ENCODE results near the gene KMT2B. TPM values are rescaled to one million over a fixed set of nuclear protein-coding genes. Genes with fewer than 3 reads are reported as not detected.

Gene KMT2B
- total RNA-seq, 1 donor from 2014 or later, result 26.3 TPM

DNA sequence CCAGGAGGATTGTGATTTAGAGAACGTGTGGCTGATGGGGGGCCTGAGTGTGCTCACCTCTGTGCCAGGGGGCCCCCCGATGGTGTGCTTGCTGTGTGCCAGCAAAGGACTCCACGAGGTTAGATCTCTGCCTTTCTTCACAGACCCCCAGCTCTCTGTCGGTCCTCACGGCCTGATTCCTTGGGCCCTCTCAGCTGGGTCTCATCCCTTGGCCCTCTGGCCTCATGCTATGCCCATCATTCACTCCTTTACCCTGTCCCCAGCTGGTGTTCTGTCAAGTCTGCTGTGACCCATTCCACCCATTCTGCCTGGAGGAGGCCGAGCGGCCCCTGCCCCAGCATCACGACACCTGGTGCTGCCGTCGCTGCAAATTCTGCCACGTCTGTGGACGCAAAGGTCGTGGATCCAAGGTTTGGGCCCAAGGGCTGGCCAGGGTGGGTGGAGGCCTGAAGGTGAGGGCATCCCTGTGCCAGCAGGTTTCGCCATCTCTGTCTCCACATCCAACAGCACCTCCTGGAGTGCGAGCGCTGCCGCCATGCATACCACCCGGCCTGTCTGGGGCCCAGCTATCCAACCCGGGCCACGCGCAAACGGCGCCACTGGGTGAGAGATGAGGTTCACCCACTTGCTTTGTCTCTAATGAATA lies 7.5 kb downstream of the KMT2B start:
- no peak for DNase-seq (ENCODE audit: low read depth)

DNA sequence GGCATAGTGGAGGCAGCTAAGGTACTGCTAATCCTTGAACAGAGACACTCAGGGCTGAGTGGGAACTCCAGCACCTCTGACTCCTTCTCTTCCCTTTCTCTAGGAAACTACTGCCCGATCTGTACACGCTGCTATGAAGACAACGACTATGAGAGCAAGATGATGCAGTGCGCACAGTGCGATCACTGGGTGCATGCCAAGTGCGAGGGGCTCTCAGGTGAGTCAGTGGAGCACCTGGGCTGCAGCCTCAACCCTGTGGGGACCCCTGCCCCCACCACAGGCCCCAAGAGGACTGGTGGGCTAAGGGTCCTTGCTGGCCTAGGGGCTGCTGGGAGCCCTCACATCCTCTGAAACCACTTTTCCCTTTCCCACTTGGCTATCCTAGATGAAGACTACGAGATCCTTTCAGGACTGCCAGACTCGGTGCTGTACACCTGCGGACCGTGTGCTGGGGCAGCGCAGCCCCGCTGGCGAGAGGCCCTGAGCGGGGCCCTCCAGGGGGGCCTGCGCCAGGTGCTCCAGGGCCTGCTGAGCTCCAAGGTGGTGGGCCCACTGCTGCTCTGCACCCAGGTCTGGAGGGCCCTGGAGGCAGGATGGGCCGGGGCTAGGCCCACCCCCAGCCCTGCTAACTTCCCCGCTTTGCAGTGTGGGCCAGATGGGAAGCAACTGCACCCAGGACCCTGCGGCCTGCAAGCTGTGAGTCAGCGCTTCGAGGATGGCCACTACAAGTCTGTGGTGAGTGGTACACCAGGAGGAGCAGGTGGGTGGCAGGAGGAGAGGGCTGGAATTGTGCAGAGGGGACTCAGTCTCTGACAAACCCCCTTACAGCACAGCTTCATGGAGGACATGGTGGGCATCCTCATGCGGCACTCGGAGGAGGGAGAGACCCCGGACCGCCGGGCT lies 9.5 kb downstream of the KMT2B start:
- no peak for DNase-seq (ENCODE audit: low read depth)

DNA sequence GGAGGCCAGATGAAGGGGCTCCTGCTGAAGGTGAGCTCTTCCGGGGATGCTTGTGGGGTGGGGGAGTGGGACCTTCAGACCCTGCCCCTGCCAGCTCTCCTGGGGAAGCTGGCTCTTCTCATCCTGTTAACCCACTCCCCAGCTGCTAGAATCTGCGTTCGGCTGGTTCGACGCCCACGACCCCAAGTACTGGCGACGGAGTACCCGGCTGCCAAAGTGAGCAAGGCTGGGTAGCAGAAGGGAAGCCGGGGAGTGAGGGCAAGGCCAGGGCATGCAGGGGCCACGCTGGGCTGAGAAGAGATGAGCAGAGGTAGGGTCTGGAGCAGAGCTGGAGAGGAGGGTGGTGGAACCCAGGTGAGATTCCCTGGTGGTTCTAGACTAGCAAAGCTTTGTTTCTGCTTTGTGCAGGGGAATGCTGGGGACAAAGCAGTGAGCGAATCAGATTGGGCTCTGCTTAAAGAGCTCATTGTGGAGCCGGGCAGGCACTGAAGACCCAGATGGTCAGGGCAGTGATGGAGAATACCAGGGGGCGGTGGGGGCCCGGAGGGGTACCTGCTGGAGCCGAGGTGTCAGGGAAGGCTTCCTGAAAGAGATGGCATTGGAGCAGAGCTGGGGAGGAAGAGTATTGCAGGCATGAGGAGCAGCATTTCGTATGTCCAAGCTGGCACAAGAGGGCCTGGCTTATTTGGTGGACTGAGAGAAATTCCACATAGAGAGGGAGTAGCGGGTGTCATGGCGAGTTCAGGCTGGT lies 10.3 kb downstream of the KMT2B start:
- DNase-seq (ENCODE audit: low read depth), result no peak

DNA sequence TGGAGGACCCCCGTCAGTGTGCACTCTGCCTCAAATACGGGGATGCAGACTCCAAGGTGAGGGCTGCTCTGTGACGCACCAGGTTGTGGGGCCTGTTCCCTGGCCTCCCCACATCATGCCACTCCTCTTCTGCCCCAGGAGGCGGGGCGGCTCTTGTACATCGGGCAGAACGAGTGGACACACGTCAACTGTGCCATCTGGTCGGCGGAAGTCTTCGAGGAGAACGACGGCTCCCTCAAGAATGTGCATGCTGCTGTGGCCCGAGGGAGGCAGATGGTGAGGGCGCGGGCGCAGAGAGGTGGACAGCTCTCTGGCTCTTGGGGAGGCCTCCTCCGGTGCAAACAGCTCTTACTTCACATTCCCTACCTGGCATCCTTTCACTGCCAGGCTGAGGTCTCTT lies 11.2 kb downstream of the KMT2B start:
- DNase-seq (ENCODE audit: low read depth), result no peak

DNA sequence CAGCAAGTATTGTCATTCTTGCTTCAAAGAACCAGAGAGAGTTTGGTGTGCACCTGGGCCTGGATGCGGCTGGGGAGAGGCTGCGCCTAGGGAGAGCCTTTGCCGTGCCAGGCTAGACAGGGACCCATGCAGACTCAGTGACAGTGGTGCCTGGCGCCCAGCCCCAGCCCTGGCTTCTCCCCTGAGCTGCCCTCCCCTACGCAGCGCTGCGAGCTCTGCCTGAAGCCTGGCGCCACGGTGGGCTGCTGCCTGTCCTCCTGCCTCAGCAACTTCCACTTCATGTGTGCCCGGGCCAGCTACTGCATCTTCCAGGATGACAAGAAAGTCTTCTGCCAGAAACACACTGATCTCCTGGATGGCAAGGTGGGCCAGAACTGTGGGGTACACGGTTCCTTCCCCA lies 12.0 kb downstream of the KMT2B start:
- no peak for DNase-seq (ENCODE audit: low read depth)

DNA sequence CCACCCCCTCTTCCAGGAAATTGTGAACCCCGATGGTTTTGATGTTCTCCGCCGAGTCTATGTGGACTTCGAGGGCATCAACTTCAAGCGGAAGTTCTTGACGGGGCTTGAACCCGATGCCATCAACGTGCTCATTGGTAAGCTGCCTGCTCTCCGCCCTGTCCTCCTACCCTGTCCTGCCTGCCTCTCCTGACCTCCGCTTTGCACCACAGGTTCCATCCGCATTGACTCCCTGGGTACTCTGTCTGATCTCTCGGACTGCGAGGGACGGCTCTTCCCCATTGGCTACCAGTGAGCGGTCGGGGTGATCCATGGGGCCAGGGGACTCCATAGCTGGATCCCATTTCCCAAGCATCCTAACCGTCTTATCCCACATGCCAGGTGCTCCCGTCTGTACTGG lies 12.5 kb downstream of the KMT2B start:
- no peak for DNase-seq (ENCODE audit: low read depth)

DNA sequence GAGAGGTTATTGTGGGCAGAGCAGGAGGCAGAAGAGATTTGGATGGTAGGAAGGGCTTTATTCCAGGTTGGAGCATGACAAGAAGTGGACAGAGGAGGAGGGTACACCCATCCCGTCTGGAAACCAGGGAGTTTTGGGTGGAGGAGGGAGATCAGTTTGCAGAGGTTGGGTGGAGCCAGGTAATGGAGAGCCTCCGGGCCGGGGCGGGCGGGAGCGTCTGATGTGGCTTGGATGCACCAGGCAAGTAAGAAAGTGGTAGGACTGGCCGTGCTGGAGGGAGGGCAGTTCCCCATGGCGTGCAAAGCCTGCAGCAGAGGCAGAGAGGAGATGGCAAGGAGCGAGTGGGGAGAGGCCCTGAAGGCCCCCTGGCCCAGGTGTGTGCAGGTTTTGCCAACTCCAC lies 13.6 kb downstream of the KMT2B start:
- DNase-seq (ENCODE audit: low read depth), result no peak

DNA sequence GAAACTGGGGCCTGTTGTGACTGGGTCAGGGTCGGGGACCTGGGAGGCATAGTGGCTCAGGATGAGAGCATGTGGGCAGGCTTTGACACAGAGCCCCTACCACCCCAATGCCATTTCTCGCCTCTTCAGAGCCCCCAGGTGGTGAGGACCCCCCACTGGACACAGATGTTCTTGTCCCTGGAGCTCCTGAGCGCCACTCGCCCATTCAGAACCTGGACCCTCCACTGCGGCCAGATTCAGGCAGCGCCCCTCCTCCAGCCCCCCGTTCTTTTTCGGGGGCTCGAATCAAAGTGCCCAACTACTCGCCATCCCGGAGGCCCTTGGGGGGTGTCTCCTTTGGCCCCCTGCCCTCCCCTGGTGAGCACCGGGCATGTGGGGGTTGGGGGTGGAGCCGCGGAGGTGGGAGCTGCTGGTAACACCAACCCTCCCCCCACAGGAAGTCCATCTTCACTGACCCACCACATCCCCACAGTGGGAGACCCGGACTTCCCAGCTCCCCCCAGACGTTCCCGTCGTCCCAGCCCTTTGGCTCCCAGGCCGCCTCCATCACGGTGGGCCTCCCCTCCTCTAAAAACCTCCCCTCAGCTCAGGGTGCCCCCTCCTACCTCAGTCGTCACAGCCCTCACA lies 14.1 kb downstream of the KMT2B start:
- DNase-seq (ENCODE audit: low read depth), result no peak

DNA sequence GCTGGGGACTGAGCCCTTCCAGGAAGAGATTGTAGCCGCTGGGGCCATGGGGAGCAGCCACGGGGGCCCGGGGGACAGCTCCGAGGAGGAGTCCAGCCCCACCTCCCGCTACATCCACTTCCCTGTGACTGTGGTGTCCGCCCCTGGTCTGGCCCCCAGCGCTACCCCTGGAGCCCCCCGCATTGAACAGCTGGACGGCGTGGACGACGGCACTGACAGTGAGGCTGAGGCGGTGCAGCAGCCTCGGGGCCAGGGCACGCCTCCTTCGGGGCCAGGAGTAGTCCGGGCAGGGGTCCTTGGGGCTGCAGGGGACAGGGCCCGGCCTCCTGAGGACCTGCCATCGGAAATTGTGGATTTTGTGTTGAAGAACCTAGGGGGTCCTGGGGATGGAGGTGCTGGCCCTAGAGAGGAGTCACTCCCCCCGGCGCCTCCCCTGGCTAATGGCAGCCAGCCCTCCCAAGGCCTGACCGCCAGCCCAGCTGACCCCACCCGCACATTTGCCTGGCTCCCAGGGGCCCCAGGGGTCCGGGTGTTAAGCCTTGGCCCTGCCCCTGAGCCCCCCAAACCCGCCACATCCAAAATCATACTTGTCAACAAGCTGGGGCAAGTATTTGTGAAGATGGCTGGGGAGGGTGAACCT lies 14.9 kb downstream of the KMT2B start:
- no peak for DNase-seq (ENCODE audit: low read depth)

DNA sequence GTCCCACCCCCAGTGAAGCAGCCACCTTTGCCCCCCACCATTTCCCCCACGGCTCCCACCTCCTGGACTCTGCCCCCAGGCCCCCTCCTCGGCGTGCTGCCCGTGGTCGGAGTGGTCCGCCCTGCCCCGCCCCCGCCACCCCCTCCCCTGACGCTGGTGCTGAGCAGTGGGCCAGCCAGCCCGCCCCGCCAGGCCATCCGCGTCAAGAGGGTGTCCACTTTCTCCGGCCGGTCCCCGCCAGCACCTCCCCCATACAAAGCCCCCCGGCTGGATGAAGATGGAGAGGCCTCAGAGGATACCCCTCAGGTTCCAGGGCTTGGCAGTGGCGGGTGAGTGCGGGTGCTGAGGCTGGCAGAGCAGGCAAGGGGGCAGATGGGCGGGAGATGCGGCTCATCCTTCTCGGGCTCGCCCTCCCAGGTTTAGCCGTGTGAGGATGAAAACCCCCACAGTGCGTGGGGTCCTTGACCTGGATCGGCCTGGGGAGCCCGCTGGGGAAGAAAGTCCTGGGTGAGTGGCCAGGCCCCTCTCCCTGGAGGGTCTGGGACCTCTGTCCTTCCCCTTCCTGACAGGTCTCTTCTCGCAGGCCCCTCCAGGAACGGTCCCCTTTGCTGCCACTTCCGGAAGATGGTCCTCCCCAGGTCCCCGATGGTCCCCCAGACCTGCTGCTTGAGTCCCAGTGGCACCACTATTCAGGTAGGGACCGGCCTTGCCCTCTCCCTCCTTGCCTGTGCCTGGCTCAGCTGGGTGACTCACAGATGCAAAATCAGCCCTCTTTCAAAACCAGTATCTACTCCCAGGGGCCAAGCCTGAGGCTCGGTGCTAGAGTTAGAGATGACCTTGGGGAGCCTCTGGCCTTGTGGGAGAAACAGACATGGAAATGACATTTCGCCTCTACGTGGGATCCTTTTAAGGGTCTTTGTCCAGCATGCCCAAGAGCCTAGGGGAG lies 15.7 kb downstream of the KMT2B start:
- no peak for DNase-seq (ENCODE audit: low read depth)

DNA sequence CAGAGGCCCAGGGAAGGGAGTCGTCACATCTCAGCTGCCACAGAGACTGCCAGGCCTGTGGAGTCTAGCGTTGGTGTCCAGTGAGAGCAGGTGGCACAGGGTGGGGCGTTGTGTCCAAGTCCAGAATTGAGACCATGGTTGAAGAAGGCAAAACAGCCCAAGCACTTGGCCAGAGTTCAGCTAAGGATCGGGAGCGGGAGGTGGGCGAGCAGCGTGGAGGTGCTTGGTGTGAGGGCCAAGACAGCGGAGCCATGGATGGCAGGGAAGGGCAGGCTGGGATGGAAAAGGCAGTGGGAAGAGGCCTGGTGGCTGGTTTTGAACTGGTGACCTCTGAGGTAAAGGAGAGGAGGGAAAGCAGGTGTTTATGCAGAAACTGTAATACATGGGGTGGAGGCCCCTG lies 16.5 kb downstream of the KMT2B start:
- DNase-seq (ENCODE audit: low read depth), result no peak

DNA sequence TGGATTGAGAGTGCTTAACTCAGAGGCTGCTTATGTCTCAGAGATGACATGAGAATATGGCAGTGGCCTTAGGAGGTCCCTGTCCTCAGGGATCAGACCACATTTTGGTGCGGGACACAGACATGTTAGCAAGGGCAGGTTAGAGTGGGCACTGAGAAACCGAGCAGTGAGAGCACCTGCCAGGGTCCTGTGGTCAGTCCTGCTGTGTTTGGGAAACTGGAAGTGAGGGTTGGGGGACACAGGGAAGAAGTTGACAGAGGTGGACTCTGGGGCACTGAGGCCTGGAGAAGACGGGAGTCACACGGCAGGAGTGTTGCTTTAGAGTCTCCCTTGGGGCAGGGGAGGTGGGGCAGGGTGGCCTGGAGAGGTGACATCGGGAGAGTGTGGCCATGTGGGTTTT lies 17.1 kb downstream of the KMT2B start:
- no peak for DNase-seq (ENCODE audit: low read depth)

DNA sequence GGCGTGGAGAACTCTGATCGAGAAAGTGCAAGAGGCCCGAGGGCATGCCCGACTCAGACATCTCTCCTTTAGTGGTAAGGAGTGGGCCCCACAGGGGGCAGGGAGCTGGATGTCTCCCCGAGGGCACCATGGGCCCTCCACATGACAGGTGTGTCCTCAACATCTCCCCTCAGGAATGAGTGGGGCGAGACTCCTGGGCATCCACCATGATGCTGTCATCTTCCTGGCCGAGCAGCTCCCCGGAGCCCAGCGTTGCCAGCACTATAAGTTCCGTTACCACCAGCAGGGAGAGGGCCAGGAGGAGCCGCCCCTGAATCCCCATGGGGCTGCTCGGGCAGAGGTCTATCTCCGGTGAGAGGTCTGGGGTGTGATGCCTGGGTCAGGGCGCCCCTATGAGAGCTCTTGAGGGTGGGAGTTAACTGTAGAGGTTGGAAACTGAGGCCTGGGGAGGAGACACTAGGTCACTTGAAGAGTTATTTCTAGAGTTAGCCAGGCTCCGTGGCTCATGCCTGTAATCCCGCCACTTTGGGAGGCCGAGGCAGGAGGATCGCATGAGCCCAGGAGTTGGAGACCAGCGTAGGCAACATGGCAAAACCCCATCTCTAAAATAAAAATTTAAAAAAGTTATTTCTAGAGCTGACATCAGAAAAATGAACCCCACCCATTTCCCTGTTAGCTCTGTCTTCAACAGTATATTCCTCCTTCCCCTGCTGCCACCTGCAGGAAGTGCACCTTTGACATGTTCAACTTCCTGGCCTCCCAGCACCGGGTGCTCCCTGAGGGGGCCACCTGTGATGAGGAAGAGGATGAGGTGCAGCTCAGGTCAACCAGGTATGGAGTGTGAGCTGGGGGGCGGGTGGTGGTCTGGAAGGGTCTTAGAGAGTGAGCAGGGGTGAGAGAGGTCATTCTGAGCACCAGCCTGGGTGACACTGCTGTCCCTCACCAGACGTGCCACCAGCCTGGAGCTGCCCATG lies 19.4 kb downstream of the KMT2B start:
- no peak for DNase-seq (ENCODE audit: low read depth)

DNA sequence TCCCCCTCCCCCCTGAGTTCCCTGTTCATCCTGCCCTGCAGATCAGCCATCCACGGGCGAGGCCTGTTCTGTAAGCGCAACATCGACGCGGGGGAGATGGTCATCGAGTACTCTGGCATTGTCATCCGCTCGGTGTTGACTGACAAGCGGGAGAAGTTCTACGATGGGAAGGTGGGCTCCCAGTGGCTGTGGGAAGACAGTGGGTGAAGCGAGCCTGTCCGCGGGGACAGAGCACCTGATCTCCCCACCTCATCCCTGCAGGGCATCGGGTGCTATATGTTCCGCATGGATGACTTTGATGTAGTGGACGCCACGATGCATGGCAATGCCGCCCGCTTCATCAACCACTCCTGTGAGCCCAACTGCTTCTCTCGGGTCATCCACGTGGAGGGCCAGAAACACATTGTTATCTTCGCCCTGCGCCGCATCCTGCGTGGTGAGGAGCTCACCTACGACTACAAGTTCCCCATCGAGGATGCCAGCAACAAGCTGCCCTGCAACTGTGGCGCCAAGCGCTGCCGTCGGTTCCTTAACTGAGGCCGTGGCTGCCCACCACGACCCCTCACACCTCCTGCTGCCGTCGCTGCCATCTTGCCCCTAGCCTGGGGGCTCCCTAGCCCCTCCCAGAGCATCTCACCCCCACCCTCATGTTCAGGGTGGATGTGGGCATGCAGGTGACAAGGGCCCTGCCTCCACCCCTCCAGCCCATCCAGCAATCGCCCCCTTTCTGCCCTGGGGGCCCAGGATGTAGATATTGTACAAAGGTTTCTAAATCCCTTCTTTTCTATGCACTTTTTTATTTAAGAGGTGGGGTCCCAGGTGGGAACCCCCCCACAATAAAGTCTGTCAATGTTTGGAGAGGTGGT lies 20.5 kb downstream of the KMT2B start:
- no peak for DNase-seq (ENCODE audit: low read depth)

DNA sequence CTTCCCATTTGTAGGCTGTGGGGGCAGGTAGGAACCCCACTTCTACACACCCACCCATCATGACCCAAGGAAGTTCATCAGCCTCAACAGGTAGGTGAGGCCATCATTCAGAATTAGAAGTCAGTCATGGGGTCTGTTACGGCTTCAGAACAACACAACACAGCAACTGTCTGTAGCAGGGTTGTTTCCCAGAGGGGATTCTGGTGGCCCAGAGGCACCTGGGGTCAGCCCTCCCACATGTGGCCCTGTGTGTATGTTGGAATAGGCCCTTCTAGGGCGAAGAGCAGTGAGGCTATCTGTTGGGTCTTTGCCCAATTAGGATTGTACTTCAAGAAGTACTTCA lies 21.1 kb downstream of the KMT2B start:
- DNase-seq (ENCODE audit: low read depth), result no peak

DNA sequence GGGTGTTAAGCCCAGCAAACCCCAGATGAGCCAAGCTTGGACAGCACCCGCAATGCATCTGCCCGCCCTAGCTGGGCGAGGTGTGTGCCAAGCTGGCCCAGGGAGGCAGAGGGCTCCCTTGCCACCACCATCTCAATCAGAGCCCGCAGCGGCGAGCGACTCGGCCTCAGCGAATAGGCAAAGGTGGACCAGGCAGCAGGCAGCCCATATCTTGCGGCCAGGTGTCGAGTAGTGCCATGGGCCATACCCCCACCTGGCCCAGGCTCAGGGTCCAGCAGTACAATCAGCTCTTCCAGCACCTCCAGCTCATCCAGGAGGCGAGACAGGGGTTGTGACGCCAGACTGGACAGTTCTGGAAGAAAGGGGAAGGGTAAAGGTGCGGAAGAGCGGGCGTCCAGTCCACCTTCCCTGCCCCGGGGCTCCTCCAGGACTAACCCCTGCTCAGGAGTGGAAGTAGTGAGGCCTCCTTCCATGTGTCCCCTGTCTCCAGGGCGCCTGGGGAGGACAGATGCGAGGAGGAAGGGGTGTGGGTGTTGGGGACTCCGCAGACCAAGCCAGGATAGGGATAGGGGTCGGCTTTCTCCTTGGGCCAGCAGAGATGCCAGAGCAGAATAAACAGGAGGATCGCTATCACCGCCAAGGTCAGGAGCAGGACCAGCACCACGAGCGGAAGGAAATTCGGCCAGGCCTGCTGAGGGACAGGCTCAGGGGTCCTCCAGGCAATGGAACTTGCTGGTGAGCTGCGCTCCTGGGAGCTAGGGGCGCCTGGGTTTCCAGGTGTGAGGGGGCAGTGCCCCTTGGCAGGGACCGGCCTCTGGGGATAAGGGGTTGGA lies 21.7 kb downstream of the KMT2B start:
- DNase-seq (ENCODE audit: low read depth), result no peak

DNA sequence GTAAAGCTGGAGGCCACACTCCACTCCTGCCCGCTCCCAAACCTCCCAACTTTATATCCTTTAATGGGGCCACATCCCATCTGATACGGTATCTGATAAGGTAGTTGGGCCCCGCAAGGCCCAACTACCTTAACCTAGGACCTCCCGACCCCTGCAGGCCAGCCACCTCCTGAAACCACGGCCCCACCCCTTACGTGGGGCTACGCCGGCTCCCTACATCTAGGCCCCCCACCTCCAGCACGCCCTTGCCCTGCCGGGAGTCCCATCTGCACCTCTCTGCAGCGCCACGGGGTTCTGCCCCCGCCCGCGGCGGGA lies 22.3 kb downstream of the KMT2B start:
- DNase-seq (ENCODE audit: low read depth), result no peak

Data from renal cortical epithelial cell (primary cell).